ENCODE measurements around the gene SUN5. TPM values are rescaled to one million over a fixed set of nuclear protein-coding genes. Genes with fewer than 3 reads are reported as not detected.
"Not testable (repeated sequence)": the region's sequence is repeated elsewhere in the genome, so short reads cannot be mapped to it uniquely, and the experiment has no call there.

Gene SUN5
- total RNA-seq, 1 experiment from 2014 or later, result not detected

DNA sequence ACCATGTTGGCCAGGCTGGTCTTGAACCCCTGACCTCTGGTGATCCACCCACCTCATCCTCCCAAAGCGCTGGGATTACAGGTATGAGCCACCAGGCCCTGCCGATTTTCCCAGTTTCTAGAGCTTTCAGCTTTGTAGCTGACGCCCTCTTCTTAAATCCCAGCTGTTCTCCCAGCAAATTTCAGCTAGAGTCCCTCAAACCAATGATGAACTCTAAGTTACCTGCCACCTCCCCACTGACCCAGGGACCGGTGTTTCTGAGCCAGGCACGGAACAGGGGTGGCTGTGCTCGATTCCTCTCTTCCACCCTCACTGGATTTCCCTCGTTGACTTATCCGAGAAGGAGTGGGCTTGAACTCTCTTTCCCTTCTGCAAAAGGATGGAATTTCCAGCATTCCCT, 39.1 kb downstream of the SUN5 start:
- no peak for DNase-seq (ENCODE audit: low spot score)

DNA sequence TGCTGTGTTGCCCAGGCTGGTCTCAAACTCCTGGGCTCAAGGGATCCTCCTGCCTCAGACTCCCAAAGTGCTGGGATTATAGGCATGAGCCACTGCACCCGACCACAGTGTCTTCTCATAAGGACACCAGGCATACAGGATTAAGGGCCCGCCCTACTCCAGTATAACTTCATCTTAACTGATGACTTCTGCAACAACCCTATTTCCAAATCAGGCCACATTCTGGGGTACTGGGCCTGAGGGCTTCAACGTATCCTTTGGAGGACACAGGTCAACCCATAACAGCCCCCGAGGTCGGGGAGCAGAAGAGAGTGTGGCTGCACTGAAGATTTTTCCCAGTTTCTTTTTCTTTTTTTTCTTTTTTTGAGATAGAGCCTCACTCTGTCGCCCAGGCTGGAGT, 39.7 kb downstream of the SUN5 start:
- DNase-seq (ENCODE audit: low spot score), result no peak

DNA sequence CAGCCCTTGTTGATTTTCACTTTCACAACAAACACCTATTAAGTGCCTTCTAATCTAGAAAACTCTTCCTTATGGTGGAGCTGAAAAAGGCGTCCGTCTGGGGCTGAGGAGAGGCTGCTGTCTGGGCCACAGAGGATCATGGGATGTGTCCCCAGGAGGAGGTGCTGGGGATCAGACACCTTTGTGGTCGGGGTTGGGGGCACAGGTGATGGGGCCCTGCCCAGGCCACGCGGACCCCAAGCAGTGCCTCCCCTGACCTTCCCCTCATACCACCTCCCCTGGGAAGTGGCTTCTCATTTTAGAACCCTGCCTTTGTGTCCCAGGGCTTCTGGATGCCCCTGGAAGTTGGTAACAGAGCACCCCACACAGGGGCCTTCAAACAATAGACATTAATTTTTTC, 41.1 kb downstream of the SUN5 start:
- DNase-seq (ENCODE audit: low spot score), result no peak

DNA sequence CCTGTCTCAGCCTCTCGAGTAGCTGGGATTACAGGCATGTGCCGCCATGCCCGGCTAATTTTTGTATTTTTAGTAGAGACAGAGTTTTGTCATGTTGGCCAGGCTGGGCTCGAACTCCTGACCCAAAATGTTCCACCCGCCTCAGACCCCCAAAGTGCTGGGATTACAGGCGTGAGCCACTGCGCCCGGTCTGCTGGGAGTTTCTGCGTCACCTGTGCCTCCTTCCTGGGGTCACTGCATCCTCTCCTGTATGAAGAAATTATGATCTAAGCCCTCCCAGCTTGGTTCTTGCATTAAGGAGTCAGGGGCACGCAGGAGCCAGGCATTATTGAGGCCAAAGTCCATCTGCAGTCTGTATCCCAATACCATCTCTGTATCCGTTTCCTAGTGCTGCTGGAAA, 41.6 kb downstream of the SUN5 start:
- DNase-seq (ENCODE audit: low spot score), result not testable (repeated sequence)

DNA sequence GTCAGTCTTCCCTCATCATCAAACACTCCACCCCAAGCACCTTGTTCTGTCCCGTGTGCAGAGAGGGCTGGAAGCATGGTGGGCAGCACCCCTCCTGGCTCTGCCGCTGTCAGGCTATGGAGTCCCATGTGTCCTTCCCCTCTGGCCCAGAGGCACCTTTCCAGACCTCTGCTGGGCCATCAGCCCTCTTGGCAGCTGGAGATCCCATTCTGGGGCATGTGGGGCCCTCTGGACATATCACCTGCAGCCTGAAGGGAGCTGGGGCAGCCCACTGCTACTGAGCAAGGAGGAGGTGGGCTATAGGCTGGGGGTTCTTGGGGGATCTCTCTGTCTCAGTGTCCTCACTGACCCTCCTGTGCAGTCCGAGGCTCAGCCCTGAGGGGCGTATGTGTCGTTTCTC, 42.2 kb downstream of the SUN5 start:
- DNase-seq (ENCODE audit: low spot score), result no peak

DNA sequence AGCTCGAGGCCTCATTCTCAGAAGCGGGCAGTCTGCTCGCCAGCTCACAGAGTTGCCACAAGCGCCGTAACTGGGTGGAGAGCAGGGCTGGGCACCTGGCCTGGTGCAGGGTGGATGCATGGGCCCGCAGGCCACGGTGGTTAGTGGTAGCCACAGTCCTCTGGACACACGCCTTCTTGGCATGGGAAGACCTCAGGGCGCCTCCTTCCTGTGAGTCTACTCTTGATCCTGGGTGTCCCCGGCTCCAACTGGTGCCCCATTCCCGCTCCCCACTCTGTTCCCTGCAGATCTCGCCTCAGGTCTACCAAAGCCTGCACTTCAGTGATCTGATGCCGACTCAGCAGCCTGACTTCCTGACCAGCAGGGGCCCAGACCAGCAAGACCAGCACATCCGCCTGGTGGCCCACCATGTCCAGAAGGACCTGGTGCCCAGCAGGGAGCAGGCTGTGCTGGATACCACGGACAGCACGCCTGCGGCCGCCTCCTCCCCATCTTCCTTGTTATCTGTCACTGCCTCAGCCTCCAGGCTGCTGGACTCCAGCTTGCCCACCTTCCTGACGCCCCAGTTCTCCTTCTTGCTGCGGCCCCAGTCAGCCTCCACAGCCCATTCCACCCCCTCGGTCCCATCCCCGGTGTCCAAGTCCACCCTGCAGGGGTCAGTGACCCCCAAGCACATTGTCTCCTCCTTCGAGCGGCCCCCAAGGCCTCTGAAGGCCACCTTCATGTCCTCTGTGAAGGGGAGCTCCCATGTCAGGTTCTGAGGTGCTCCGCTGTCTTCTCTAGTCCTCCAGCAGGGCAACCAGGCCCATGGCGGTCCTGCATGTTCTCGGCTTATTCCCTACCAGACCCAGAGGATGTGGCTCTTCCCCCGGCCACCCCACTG, 43.1 kb downstream of the SUN5 start:
- no peak for DNase-seq (ENCODE audit: low spot score)

DNA sequence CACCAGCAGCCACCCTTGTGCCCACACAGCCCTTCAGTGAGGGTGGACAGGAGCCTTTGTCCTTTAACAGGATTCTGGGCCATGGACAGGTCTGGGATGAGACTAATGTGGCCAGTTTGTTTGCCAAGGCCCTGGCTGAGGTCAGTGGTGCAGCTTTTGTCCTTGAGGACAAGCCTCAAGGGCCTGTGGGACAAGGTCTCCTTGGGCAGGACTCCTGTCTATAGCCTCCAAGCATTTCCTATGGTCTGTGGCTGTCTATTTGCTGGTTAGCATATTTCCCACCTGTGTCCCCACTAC, 44.1 kb downstream of the SUN5 start:
- DNase-seq (ENCODE audit: low spot score), result no peak

DNA sequence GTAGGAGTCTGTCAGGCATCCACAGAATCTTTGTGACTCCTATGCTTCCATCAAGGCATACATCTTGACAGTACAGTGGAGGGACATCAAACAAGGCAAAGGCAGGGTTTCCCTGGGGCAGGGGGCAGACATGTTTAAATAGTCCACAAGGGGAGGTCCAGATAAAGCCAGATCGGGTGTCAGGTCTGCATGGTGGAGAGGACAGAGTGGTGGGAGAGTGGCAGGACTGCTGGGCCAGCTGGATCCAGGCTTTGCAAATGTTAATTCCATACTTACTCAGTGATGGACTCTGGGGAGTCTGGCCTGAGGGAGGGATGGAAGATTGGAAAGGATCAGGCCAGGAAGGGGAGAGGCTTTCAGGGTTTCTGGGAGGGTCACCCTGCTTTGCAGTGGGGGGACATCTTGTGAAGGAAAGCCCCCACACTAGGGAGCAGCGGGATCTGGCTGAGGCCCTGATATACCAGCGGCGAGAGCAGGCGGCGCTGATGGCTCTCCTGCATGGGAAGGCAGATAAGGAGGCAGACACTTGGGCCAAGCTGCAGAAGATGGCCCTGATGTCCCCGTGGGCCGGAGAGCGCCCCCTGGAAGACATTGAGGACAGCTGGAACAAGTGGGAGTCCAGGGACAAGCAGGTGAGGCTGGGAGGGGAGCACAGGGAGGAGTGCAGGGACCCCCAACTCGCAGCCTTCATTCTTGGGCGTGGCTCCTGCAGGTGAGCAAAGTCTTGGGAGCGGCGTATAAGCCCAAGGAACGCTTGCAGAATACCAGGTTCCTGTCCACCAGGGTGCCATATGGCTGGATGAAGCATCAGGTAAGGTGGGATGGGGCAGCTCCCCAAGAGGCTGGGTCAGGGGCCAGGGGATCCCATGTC, 44.6 kb downstream of the SUN5 start:
- DNase-seq (ENCODE audit: low spot score), result no peak

DNA sequence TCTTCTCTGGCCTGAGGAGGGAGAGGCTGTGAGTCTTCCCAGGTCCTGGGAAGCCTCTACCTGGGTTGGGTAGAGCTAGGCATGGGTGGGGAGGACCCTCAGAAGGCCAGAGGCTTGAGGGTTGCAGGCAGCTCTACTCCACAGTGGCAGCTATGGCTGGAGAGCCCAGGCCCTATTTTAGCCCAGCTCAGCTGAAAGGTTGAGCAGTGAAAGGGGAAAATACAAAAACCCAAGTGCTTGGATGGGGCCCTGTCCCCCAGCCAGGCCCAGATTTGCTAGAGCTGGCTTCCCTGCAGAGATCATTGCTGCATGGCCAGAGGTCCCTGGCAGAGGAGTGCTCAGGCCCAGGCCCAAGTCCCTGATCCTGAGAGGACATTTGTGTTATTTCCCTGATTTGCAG, 45.7 kb downstream of the SUN5 start:
- DNase-seq (ENCODE audit: low spot score), result no peak

DNA sequence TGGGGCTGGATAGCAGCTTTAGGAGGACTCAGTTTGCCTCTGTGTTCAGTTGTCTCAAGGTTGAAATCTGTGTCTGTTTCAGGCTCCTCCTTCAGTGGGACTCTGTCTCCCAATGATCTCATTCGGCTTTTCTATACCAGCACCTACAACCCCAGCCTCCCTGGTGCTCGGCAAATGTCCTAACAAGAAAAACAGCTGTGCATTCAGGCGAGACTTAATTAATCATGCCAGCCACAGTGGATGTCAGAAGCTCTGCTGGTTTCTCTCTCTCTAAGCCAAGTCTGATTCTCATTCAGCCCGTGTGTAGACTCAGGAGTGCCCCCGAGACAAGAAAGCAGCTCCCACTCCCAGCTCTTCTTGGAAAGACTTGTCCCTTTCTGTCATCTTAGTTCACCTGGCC, 46.8 kb downstream of the SUN5 start:
- DNase-seq (ENCODE audit: low spot score), result no peak

DNA sequence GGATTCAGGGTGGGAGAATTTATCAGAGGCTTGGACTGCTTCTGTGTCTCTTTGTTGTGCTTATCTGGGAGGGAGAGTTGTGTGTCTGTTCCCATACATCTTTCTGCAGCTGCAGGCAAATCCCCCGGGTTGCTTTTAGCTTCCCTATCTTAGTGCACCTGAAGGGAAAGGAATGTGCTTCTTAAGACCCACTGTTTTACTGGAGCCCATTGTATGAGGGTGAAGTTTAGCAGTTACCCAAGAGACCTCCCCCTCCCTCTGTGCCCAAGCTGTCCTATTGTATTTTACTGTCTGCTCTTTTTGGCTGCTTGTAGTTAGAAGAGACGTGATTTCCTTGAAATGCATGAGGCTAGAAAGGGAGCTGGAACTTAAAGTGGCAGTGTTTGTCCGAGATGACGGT, 53.7 kb downstream of the SUN5 start:
- not testable (repeated sequence) for DNase-seq (ENCODE audit: low spot score)

DNA sequence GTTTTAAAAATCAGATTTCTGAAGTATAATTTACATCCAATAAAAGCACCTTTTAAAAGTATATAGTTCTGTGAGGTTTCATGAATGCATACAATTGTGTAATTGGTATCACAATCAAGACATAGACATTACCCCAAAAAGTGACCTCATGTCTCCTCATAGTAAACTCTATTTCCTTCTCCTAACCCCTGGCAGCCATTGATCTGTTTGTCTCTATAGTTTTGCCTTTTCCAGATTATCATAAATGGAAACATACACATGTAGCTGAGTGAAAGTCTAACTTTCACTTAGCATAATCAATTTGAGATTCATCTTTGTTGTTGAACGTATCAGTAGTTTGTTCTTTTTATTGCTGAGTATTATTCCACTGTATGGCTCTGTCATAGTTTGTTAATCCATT, 57.6 kb downstream of the SUN5 start:
- no peak for DNase-seq (ENCODE audit: low spot score)

DNA sequence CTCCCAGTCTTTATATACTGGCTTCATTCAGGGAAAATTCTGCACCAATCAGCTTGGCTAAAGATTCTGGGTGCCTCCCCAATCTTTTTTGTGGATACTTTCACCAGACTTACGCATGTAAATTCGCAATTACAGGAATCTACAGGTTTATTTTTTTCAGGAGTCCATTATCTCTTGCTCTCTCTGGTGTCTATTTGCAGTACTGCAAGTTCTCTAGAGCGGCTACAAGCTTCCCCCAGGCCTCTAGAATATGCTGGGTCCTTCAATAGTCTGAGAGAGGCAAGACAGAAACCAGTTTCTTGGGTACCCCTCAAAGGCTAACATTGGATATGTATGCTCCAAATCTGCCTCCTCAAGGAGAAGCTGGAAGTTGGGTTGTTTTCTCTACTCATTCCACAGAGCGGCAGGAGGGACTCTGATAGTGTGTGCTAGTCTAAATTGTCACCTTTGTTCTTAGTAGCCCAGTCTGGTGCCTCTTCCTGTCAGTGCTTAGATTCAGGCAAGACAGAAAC, 58.5 kb downstream of the SUN5 start:
- no peak for DNase-seq (ENCODE audit: low spot score)

DNA sequence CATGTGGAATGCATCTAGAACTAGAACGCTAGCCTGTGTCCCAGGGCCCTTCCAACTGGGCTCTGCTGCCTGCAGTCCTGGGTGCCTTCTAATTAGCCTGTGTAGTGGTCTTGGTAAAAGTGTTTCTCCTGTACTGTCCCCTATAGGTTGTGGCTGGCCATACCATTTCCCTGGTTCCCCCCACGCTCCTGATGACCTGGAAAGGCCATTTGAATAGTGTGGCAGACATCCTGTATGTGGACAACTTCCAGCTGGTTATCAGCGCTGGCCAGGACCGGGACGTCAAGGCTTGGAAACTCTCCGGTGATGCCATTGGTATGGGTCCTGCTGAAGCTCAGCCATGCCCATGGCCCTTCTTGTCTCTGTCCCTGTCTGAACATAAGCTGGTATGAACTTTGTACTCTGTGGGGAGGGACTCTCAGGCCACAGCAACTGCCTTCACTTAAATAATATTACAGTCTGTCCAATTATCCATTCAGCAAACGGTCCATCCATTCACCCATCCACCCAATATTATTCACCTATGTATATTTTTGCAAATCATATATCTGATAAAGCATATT, 60.7 kb downstream of the SUN5 start:
- DNase-seq (ENCODE audit: low spot score), result no peak

DNA sequence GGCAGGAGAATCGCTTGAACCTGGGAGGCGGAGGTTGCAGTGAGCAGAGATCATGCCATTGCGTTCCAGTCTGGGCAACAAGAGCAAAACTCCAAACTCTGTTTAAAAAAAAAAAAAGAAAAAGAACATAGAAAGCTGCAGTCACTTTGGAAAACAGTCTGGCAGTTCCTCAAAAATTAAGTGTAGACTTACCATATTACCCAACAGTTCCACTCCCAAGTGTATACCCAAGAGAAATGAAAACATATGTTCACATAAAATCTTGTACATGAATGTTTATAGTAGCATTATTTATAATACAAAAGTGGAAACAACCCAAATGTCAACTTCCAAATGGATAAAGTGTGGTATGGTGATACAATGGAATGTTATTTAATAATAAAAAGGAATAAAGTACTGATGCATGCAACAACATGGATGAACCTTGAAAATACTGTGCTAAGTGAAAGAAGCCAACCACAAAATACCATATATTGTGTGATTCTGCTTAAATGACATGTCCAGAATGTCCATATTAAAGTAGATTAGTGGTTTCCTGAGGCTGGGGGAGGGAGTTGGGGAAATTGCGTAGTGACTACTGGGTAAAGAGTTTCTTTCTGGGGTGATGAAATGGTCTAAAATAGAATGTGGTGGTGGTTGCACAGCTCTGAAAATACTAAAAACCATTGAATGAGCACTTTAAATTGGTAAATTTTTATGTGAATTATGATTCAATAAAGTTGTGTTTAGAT, 62.9 kb downstream of the SUN5 start:
- DNase-seq (ENCODE audit: low spot score), result no peak

DNA sequence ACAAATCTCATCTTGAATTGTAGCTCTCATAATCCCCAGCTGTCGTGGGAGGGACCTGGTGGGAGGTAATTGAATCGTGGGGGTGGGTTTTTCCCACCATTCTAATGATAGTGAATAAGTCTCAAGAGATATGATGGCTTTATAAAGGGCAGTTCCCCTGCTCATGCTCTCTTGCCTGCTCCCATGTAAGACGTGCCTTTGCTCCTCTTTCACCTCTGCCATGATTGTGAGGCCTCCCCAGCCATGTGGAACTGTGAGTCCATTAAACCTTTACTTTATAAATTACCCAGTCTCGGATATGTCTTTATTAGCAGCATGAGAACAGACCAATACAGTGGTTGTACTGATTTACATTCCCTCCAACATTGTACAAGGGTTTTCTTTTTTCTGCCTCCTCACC, 69.7 kb downstream of the SUN5 start:
- DNase-seq (ENCODE audit: low spot score), result no peak

Other genes starting within 250 kb of the SUN5 start
- gene DNMT3B, start 242.0 kb downstream of the SUN5 start, total RNA-seq (2014; rRNA removed; shearing (Covaris generic)), result 3.3 and 5.4 TPM in 2 replicates
- gene MAPRE1, start 184.5 kb downstream of the SUN5 start, total RNA-seq (2014; rRNA removed; shearing (Covaris generic)), result 112 and 119 TPM in 2 replicates
- gene EFCAB8, start 145.5 kb downstream of the SUN5 start, total RNA-seq (2014; rRNA removed; shearing (Covaris generic)), result 0.04 TPM in 1 of 2 replicates, not detected in the other
- gene BPIFB2, start 3.3 kb upstream of the SUN5 start, total RNA-seq (2014; rRNA removed; shearing (Covaris generic)), result not detected in 2 replicates
- not detected in 2 replicates for gene BPIFB6, start 27.2 kb upstream of the SUN5 start, total RNA-seq (2014; rRNA removed; shearing (Covaris generic))
- not detected in 2 replicates for gene BPIFB3, start 49.5 kb upstream of the SUN5 start, total RNA-seq (2014; rRNA removed; shearing (Covaris generic))
- gene BPIFB4, start 75.2 kb upstream of the SUN5 start, total RNA-seq (2014; rRNA removed; shearing (Covaris generic)), result not detected in 2 replicates
- not detected in 2 replicates for gene BPIFA2, start 163.7 kb upstream of the SUN5 start, total RNA-seq (2014; rRNA removed; shearing (Covaris generic))
- not detected in 2 replicates for gene BPIFA3, start 212.9 kb upstream of the SUN5 start, total RNA-seq (2014; rRNA removed; shearing (Covaris generic))
- not detected in 2 replicates for gene BPIFA1, start 231.6 kb upstream of the SUN5 start, total RNA-seq (2014; rRNA removed; shearing (Covaris generic))